Activated naive CD8-positive, alpha-beta T cell treated with anti-CD3 and anti-CD28 coated beads, Interleukin-2, amount 50 U/mL, for 24 hours (primary cell): ENCODE results near the gene SLC7A5.
A peak's percentile ranks its signal among the peaks of the same experiment; 100 is the strongest.
"Not testable (repeated sequence)": the region's sequence is repeated elsewhere in the genome, so short reads cannot be mapped to it uniquely, and the experiment has no call there.

ENCODE experiments used
- ATAC-seq: fragments of 150-1000 bp; cut with Tn5 transposase; one replicate; pipeline ENCODE4 v1.10.0; 2021
- DNase-seq: peaks from one replicate; pipeline ENCODE4 v3.0.0; 2021
- H3K27ac Mint-ChIP-seq: one replicate; pipeline ENCODE4 v1.8.0; 2021; ENCODE audit warnings: mild to moderate bottlenecking, mixed read lengths
- H3K27me3 Mint-ChIP-seq: one replicate; pipeline ENCODE4 v1.8.0; 2021; ENCODE audit warnings: mixed read lengths
- H3K36me3 Mint-ChIP-seq: one replicate; pipeline ENCODE4 v1.8.0; 2021; ENCODE audit warnings: low read depth, mixed read lengths
- H3K4me1 Mint-ChIP-seq: one replicate; pipeline ENCODE4 v1.8.0; 2021; ENCODE audit warnings: mixed read lengths
- H3K4me3 Mint-ChIP-seq: one replicate; pipeline ENCODE4 v1.8.0; 2021; ENCODE audit warnings: mild to moderate bottlenecking, moderate library complexity, mixed read lengths
- H3K9me3 Mint-ChIP-seq: one replicate; pipeline ENCODE4 v1.8.0; 2021; ENCODE audit warnings: mixed read lengths

The SLC7A5 gene

DNA sequence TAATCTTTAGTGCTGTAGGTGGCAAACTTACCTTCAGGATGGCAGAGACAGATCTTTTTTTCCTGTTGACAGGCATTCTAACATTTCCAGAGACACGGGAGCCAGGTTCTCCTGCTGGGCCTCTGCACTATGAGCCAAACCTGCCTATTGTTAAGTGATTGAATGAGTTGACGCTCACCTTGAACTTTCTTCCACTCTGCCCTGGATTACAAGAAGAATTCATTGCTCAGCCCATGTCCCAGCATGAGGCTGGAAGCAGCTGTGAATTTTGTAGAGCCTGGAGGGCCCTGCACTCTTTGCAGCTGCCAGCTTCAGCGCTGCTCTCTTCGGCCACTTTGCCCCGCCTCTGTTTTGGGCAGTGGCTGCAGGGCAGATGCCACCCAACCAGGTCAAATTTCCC is 9.4 kb upstream of the SLC7A5 start:
- H3K4me1 Mint-ChIP-seq: peaks cover 49% of the 10 kb centered on the region
- H3K27ac Mint-ChIP-seq: peak overlapping the region; percentile 39
- H3K4me3 Mint-ChIP-seq: no peak overlapping the region
- DNase-seq: no peak
- ATAC-seq: no peak
- H3K36me3 Mint-ChIP-seq: peaks cover 2% of the 10 kb centered on the region
- peaks cover 8% of the 10 kb centered on the region for H3K9me3 Mint-ChIP-seq
- peaks cover 2% of the 10 kb centered on the region for H3K27me3 Mint-ChIP-seq

DNA sequence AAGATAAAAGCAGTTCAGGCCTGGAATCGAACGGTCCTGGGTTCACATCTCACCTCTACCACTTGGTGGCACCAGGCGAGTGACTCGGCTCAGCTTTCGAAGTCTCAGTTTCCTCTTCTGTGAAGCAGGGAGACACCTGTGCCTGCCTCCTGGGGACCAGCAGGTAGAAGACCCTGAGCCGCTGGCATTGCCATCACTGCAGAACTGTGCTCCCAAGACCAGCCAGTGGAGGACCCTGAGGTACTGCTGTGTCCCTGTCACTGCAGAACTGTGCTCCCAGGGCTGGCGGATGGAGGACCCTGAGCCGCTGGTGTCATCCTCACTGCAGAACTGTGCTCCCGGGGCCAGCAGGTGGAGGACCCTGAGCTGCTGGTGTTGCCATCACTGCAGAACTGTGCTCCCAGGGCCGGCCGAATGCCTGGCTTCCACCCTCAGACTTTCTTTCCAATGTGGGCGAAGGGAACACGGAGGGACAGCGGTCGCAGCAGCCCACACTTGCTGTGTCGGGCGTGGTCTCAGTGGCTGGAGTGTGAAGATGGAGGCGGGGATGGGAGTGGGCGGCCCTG is 8.7 kb upstream of the SLC7A5 start:
- H3K36me3 Mint-ChIP-seq: peaks cover 2% of the 10 kb centered on the region
- peaks cover 2% of the 10 kb centered on the region for H3K27me3 Mint-ChIP-seq
- peak; percentile 10 for ATAC-seq
- H3K27ac Mint-ChIP-seq: peak overlapping the region; percentile 75
- peaks cover 8% of the 10 kb centered on the region for H3K9me3 Mint-ChIP-seq
- H3K4me1 Mint-ChIP-seq: peaks cover 55% of the 10 kb centered on the region
- DNase-seq: peak; percentile 50
- H3K4me3 Mint-ChIP-seq: no peak overlapping the region

GRCh38 chr16:87874639-87875427 is 5.5 kb upstream of the SLC7A5 start:
- Mint-ChIP-seq H3K4me1 (peaks cover 80% of the 10 kb centered on the region), H3K27ac (peak overlapping the region; percentile 97), H3K36me3 (peaks cover 2% of the 10 kb centered on the region), H3K27me3 (no peaks in the 10 kb centered on the region), H3K4me3 (peak overlapping the region; percentile 72), H3K9me3 (peaks cover 8% of the 10 kb centered on the region)
- peak; percentile 84 for DNase-seq
- ATAC-seq: peak; percentile 85

GRCh38 chr16:87870418-87871291 is 1.3 kb upstream of the SLC7A5 start:
- H3K4me1 Mint-ChIP-seq: peaks cover 63% of the 10 kb centered on the region
- not testable (repeated sequence) for DNase-seq, H3K9me3 Mint-ChIP-seq, ATAC-seq, H3K27me3 Mint-ChIP-seq
- peak overlapping the region; percentile 87 for H3K27ac Mint-ChIP-seq
- H3K4me3 Mint-ChIP-seq: peak overlapping the region; percentile 29
- peaks cover 34% of the 10 kb centered on the region for H3K36me3 Mint-ChIP-seq

DNA sequence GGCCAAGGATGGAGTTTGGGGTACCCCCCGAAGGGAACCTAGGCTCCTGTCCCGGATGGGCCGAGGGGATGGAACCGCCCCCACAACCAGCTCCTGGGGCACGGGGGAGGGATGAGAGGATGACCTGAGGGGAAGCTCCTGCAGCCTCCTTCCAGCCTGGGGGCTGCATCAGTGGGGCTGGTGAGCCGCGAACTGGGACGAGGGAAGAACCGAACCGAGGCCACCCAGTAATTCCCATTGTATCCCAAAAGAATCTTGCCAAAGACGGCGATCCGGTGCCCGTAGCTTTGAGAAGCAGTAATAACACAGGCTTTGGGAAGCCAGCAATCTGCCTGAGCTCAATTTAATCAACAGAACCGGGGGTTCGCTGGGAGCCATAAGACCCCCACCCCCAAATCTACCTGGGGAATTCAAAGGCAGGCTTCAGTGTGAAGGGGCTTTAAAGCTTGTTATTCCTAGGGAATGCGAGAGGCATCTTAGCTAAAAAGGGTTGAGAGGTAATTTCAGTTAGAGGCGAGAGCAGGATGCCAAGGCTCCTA is 641 bp upstream of the SLC7A5 start:
- Mint-ChIP-seq H3K4me3 (peak overlapping the region; percentile 29), H3K36me3 (peaks cover 36% of the 10 kb centered on the region), H3K4me1 (peaks cover 60% of the 10 kb centered on the region), H3K27ac (peak overlapping the region; percentile 67)
- H3K9me3 Mint-ChIP-seq, DNase-seq, H3K27me3 Mint-ChIP-seq, ATAC-seq: not testable (repeated sequence)

DNA sequence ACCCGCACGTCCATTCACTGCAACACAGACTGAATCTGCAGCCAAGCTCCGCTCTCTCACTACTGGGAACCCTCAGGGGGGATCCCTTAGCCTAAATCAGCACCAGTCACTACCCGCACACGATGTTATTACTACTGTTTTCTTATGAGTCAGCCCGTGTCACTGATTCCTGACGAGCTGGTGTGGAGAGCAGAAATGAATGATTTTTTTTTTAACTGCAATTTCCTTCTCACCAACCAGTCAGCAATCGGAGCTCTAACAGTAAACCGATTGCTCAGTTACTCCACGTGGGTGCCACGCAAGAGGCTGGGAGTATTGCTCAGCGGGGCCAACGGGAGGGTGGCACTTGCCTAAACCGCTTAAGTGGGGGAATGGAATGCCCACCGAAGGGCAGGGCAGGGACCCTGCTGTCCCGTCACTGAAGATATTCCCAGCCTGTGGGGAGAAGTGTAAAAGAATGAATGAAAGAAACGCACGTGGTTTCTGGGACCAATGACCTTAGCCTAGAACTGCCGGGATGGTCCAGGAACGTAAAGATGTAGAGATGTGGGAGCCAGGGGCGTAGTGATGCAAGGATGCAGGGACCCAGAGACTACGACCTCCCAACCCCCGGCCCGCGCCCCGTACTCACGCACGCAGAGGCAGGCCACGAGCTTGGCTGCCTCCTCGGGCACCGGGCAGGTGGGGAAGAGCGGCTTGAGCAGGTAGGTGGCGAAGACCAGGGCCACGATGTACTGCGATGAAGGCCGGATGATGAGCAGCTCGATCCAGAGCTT is 865 bp downstream of the SLC7A5 start:
- peak; percentile 66 for DNase-seq
- peak overlapping the region; percentile 100 for H3K27ac Mint-ChIP-seq
- peaks cover 59% of the 10 kb centered on the region for H3K4me1 Mint-ChIP-seq
- not testable (repeated sequence) for H3K27me3 Mint-ChIP-seq, H3K9me3 Mint-ChIP-seq
- ATAC-seq: peak; percentile 61
- peaks cover 47% of the 10 kb centered on the region for H3K36me3 Mint-ChIP-seq
- H3K4me3 Mint-ChIP-seq: peak overlapping the region; percentile 99

DNA sequence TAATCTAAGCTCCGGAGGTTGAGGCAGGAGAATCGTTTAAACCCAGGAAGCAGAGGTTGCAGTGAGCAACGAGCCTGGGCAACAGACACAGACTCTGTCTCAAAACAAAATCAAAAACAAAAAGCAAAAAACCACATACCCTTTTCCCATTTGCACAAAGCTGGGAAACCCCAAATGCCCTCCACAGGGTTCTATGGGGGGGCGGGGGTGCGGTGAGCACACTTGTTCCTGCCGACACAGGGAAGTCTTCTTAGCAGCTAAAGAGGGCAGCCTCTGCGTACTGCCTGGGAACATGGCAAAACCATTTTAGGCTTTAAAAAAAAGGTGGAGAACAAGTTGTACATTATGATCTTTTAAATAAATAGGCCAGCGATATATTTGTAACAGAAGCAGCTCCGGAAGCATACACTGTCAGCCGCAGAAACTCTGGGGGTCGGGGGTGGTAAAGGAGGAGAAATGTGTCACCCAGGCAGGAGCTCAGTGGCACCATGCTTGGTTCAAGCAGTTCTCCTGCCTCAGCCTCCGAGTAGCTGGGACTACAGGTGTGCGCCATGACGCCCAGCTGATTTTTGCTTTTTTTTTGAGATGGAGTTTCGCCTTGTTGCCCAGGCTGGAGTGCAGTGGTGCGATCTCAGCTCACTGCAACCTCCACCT is 3.3 kb downstream of the SLC7A5 start:
- H3K4me3 Mint-ChIP-seq: peak overlapping the region; percentile 99
- peaks cover 55% of the 10 kb centered on the region for H3K4me1 Mint-ChIP-seq
- H3K36me3 Mint-ChIP-seq: peaks cover 60% of the 10 kb centered on the region
- H3K27ac Mint-ChIP-seq: peak overlapping the region; percentile 100
- ATAC-seq, H3K9me3 Mint-ChIP-seq, H3K27me3 Mint-ChIP-seq: not testable (repeated sequence)
- DNase-seq: peak; percentile 55

- no peak for DNase-seq
- Mint-ChIP-seq H3K4me1 (peaks cover 59% of the 10 kb centered on the region), H3K36me3 (peaks cover 72% of the 10 kb centered on the region), H3K4me3 (peak overlapping the region; percentile 99), H3K9me3 (no peaks in the 10 kb centered on the region), H3K27me3 (peaks cover 5% of the 10 kb centered on the region), H3K27ac (peak overlapping the region; percentile 100)
- no peak for ATAC-seq
Observed at GRCh38 chr16:87864331-87864989, 4.8 kb downstream of the SLC7A5 start.

DNA sequence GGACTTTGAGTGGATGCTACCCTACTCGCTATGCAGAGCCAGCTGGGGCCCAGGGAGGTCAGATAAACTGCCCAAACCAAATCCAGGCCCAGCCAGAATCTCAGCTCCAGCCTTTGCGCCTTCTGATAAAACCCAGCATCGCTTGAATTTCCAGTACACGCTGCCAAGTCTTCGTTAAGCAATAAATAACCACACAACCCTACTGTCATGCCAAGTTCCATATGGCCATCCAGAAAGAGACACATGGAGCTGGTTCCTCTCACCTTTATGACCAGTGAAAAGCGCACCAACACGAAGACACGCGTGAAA is 6.0 kb downstream of the SLC7A5 start:
- not testable (repeated sequence) for DNase-seq, ATAC-seq, H3K27me3 Mint-ChIP-seq, H3K9me3 Mint-ChIP-seq
- H3K4me3 Mint-ChIP-seq: peak overlapping the region; percentile 99
- peaks cover 73% of the 10 kb centered on the region for H3K36me3 Mint-ChIP-seq
- peaks cover 67% of the 10 kb centered on the region for H3K4me1 Mint-ChIP-seq
- peak overlapping the region; percentile 54 for H3K27ac Mint-ChIP-seq

GRCh38 chr16:87862597-87863326 is 6.5 kb downstream of the SLC7A5 start:
- not testable (repeated sequence) for DNase-seq, ATAC-seq, H3K9me3 Mint-ChIP-seq, H3K27me3 Mint-ChIP-seq
- peaks cover 73% of the 10 kb centered on the region for H3K36me3 Mint-ChIP-seq
- H3K4me1 Mint-ChIP-seq: peaks cover 70% of the 10 kb centered on the region
- peak overlapping the region; percentile 99 for H3K4me3 Mint-ChIP-seq
- peak overlapping the region; percentile 54 for H3K27ac Mint-ChIP-seq

DNA sequence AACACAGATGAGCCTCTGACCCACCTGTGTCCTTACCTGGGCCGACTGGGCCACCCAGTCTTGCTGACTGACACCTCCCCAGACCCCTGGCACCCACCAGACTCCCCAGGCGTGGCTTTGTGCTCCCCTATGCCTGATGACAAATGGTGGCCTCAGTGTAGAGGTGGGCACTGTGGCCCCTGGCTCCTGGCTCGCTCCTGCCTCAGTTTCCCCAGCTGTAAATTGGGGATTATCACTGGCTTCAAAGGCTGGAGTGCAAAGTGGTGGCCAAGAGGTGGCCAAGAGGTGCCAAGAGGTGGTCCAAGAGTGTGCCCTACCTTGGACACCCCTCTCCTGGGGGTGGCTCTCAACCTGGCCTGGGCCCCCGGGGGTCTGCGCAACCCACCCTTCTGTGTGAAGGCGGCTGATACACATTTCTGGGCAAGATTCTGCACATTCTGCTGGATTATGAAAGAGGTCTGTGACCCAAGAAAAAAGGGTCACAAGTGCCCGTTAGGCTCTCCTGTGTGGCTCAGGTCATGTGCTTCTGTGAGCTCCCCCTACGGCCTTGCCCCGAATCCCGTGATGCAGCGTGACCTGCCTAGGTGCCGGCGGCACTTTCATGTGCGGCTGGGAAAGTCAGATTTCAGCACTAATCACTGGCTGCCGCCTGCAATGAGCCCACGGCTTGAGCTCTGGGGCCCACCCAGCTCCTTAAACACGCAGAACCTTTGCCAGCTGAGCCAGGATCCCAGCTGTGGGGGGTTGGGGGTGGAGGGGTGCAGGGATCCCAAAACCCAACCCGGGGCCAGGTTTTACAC is 7.8 kb downstream of the SLC7A5 start:
- Mint-ChIP-seq H3K36me3 (peaks cover 72% of the 10 kb centered on the region), H3K4me1 (peaks cover 83% of the 10 kb centered on the region), H3K4me3 (peak overlapping the region; percentile 59)
- H3K27ac Mint-ChIP-seq, H3K9me3 Mint-ChIP-seq, H3K27me3 Mint-ChIP-seq, ATAC-seq, DNase-seq: not testable (repeated sequence)
